Neuronal stem cell (in vitro differentiated cells): ENCODE measurements around the gene TEKT2.

Source experiments
- DNase-seq: peaks from one replicate; pipeline ENCODE4 v3.0.0-alpha.2; 2013; ENCODE audit warnings: low spot score
- H2AFZ ChIP-seq: one replicate; pipeline ENCODE4 v1.6.1; 2013; ENCODE audit warnings: mild to moderate bottlenecking, low read length, inconsistent platforms
- H2AK5ac ChIP-seq: 2 replicates; pipeline ENCODE4 v1.6.1; 2013; ENCODE audit warnings: low read depth, mild to moderate bottlenecking, inconsistent platforms, low read length, moderate library complexity, mixed read lengths
- H2BK120ac ChIP-seq: 2 replicates; pipeline ENCODE4 v1.6.1; 2013; ENCODE audit warnings: low read depth, mild to moderate bottlenecking, inconsistent platforms, low read length, moderate library complexity, mixed read lengths
- H2BK12ac ChIP-seq: one replicate; pipeline ENCODE4 v1.6.1; 2013; ENCODE audit warnings: low read length, inconsistent platforms
- H2BK15ac ChIP-seq: 2 replicates; pipeline ENCODE4 v1.6.1; 2013; ENCODE audit warnings: mild to moderate bottlenecking, low read length, inconsistent platforms, mixed read lengths
- H2BK5ac ChIP-seq: one replicate; pipeline ENCODE4 v1.6.1; 2013; ENCODE audit warnings: inconsistent platforms, mild to moderate bottlenecking, low read length, moderate library complexity
- H3K14ac ChIP-seq: one replicate; pipeline ENCODE4 v1.6.1; 2013; ENCODE audit warnings: low read length, inconsistent platforms
- H3K18ac ChIP-seq: 2 replicates; pipeline ENCODE4 v1.6.1; 2013; ENCODE audit warnings: low read length, inconsistent platforms
- H3K23ac ChIP-seq: 2 replicates; pipeline ENCODE4 v1.6.1; 2013; ENCODE audit warnings: low read depth, mild to moderate bottlenecking, mixed read lengths, low read length, inconsistent platforms; ENCODE audit not compliant: poor library complexity
- H3K27ac ChIP-seq: replicated peaks from 3 replicates; pipeline ENCODE4 v1.5.1; 2013; ENCODE audit warnings: low read length, inconsistent platforms
- H3K27me3 ChIP-seq, 3 experiments: 2 replicates each; pipeline ENCODE4 v1.6.1; 2013; ENCODE audit warnings: low read length in 3 of 3, mild to moderate bottlenecking in 2 of 3, inconsistent platforms in 1 of 3, low read depth in 1 of 3, mixed read lengths in 1 of 3, moderate library complexity in 1 of 3; ENCODE audit not compliant: control insufficient read depth in 3 of 3, insufficient read depth in 3 of 3
- H3K36me3 ChIP-seq, 2 donors: replicated peaks in 1 of 2; 2 replicates each; pipeline ENCODE4 v1.6.1; 2013; ENCODE audit warnings: low read length in 2 of 2; ENCODE audit not compliant: control insufficient read depth in 2 of 2, insufficient read depth in 2 of 2
- H3K4ac ChIP-seq: 2 replicates; pipeline ENCODE4 v1.6.1; 2013; ENCODE audit warnings: inconsistent platforms, mild to moderate bottlenecking, low read length, moderate library complexity
- H3K4me1 ChIP-seq, 2 donors: 1 replicate in 1 of 2; 2 replicates in 1 of 2; pipeline ENCODE4 v1.6.1; 2013; ENCODE audit warnings: low read length in 2 of 2, low read depth in 1 of 2; ENCODE audit not compliant: control insufficient read depth in 2 of 2, insufficient read depth in 1 of 2
- H3K4me2 ChIP-seq: one replicate; pipeline ENCODE4 v1.6.1; 2013; ENCODE audit warnings: mild to moderate bottlenecking, low read length, inconsistent platforms; ENCODE audit not compliant: insufficient read depth, poor library complexity, severe bottlenecking
- H3K4me3 ChIP-seq, 2 donors: 2 replicates each; pipeline ENCODE4 v1.5.1; 2013; ENCODE audit warnings: low read length in 2 of 2, mild to moderate bottlenecking in 2 of 2, inconsistent platforms in 1 of 2, moderate library complexity in 1 of 2
- H3K79me1 ChIP-seq: one replicate; pipeline ENCODE4 v1.6.1; 2013; ENCODE audit warnings: low read depth, mild to moderate bottlenecking, inconsistent platforms, low read length, moderate library complexity
- H3K9ac ChIP-seq: one replicate; pipeline ENCODE4 v1.6.1; 2013; ENCODE audit warnings: mild to moderate bottlenecking, low read depth, low read length, inconsistent platforms; ENCODE audit not compliant: poor library complexity
- H3K9me3 ChIP-seq, 2 donors: replicated peaks in 1 of 2; 2 replicates each; pipeline versions ENCODE3 to v1.6.1; 2013; ENCODE audit warnings: low read length in 2 of 2, mild to moderate bottlenecking in 2 of 2, inconsistent platforms in 1 of 2, low read depth in 1 of 2, mixed read lengths in 1 of 2, moderate library complexity in 1 of 2; ENCODE audit not compliant: control insufficient read depth in 2 of 2, insufficient read depth in 1 of 2
- H4K8ac ChIP-seq: one replicate; pipeline ENCODE4 v1.6.1; 2013; ENCODE audit warnings: low read depth, mild to moderate bottlenecking, inconsistent platforms, low read length, moderate library complexity
- H4K91ac ChIP-seq: one replicate; pipeline ENCODE4 v1.6.1; 2013; ENCODE audit warnings: low read length, low read depth, mild to moderate bottlenecking, inconsistent platforms; ENCODE audit not compliant: poor library complexity
- WGBS, 2 donors: extraction: QIAGEN DNeasy Blood & Tissue Kit; methylation state at CpG; one replicate each; pipeline ENCODE4 v1.1.7; 2013; ENCODE audit warnings: missing lambda C conversion rate in 2 of 2, mixed read lengths in 1 of 2; ENCODE audit not compliant: insufficient read length in 2 of 2, insufficient replicate concordance in 1 of 2; ENCODE audit errors: extremely low coverage in 2 of 2; 5-methylcytosine and 5-hydroxymethylcytosine counted together

Gene TEKT2

DNA sequence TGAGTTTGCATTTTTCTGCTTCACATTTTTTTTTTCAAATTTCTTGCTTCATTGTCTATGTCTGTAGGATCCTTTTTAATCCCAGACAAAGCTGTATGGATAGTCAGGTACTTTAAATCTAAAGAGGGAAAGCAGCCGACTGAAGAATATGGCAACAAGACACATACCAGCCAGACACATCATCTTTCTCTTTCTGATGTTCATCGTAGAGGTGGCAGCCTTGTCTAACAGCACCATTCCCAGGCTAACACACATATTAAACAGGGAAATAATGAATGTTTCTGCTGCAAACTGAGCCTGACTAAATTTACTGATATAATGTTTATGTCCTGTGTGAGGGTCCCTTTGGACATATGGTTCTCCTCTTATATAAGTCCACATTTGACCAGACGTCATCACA, 3.7 kb upstream of the TEKT2 start:
- no CpG with 5 or more reads among the region's 3 CpGs for WGBS, 2 donors
- Histone ChIP-seq H3K23ac (no peak overlapping the region), H3K27ac (no peak overlapping the region), H3K4me2 (no peak overlapping the region), H3K4me3 (no peak overlapping the region), H2AK5ac (no peak overlapping the region), H3K14ac (no peak overlapping the region), H4K91ac (no peak overlapping the region), H3K18ac (no peak overlapping the region), H2BK12ac (no peak overlapping the region), H3K9me3 (no peaks in the 10 kb centered on the region), H2BK5ac (no peak overlapping the region), H3K4me1 (peaks cover 5 to 7% of the 10 kb centered on the region in 2 donors), H2BK15ac (no peak overlapping the region), H3K79me1 (no peaks in the 10 kb centered on the region), H2BK120ac (no peak overlapping the region), H3K4ac (no peak overlapping the region), H3K27me3 (no peaks in the 10 kb centered on the region), H4K8ac (no peak overlapping the region), H3K36me3 (no peaks in the 10 kb centered on the region), H3K9ac (no peak overlapping the region), H2AFZ (no peak overlapping the region)
- no peak for DNase-seq

DNA sequence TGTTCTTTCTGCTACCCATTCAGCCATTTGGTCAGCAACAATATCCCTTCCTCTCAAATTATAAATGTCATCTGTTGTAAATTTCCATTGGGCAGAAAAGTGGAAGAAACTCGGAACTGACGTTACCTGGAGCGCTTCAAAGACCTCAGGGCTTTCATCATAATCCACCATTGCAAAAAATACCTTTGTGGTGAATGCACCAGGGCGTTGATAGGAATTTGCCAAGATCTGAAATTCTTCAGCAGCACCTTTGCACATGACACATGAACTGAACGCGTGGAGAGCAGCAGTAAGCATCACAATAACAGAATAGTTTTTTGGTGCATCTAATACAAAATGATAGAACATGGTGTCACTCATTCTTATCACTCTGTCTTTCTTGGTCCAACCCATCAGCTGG, 3.1 kb upstream of the TEKT2 start:
- Histone ChIP-seq H3K9ac (no peak overlapping the region), H2AK5ac (no peak overlapping the region), H2BK15ac (no peak overlapping the region), H2BK12ac (no peak overlapping the region), H2AFZ (no peak overlapping the region), H3K4me2 (no peak overlapping the region), H3K14ac (no peak overlapping the region), H3K36me3 (no peaks in the 10 kb centered on the region), H4K91ac (no peak overlapping the region), H3K18ac (no peak overlapping the region), H3K4ac (no peak overlapping the region), H4K8ac (no peak overlapping the region), H3K4me3 (no peak overlapping the region), H2BK120ac (no peak overlapping the region), H3K27ac (no peak overlapping the region), H3K4me1 (peaks cover 5 to 7% of the 10 kb centered on the region in 2 donors), H3K9me3 (no peaks in the 10 kb centered on the region), H3K79me1 (no peaks in the 10 kb centered on the region), H2BK5ac (no peak overlapping the region), H3K23ac (no peak overlapping the region), H3K27me3 (no peaks in the 10 kb centered on the region)
- WGBS, 2 donors, result no CpG with 5 or more reads among the region's 6 CpGs
- no peak for DNase-seq

DNA sequence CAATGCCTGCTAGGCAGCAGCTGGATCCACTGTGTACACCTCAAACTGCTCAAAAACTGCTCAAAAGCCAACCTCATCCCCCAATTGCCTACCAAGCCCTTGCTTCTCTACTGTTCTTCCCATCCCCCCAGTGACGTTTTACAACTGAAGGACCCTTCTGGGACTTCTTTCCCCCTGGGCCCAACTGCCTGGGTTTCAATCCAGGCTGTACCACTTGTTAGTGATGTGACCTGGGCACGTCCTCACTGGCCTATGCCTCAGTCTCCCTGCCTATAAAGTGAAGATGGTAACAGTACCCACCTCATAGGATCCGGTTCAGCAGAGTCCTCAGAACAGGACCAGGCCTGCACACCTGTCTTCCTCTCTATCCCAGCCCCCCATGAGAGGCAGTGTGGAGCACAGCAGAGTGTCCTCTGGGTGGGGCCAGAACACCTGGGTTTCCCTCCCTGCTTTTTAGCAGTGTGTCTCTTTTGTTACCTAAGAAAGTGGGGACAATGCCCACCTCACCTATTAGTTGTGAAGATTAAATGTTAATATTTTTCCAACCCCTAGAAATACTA, 1.9 kb upstream of the TEKT2 start:
- Histone ChIP-seq H4K91ac (no peak overlapping the region), H3K23ac (no peak overlapping the region), H2BK5ac (no peak overlapping the region), H4K8ac (no peak overlapping the region), H3K27me3 (no peaks in the 10 kb centered on the region), H3K27ac (no peak overlapping the region), H3K18ac (no peak overlapping the region), H3K4ac (no peak overlapping the region), H3K4me2 (no peak overlapping the region), H3K14ac (no peak overlapping the region), H3K9me3 (no peaks in the 10 kb centered on the region), H3K4me3 (no peak overlapping the region), H3K9ac (no peak overlapping the region), H2AK5ac (no peak overlapping the region), H3K36me3 (peaks cover 5 to 6% of the 10 kb centered on the region in 2 donors), H2BK12ac (no peak overlapping the region), H2BK120ac (no peak overlapping the region), H2BK15ac (no peak overlapping the region), H3K79me1 (peaks cover 3% of the 10 kb centered on the region), H3K4me1 (peaks cover 5 to 7% of the 10 kb centered on the region in 2 donors), H2AFZ (no peak overlapping the region)
- WGBS, 2 donors, result no CpG with 5 or more reads among the region's 3 CpGs
- DNase-seq, result no peak

DNA sequence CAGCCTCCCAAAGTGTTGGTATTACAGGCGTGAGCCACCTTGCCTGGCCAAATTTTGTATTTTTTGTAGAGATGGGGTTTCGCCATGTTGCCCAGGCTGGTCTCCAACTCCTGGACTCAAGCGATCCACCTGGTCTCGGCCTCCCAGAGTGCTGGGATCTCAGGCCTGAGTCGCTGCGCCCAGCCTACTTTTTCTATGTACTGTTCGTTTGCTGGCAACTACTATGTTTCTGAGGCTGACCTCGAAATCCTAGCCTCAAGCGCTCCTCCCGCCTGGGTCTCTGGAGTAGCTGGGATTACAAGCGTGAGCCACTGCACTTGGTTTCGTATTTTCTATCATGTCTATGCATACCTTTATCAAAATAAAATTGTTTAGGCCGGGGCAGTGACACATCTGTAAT, 675 bp upstream of the TEKT2 start:
- H3K4me3 ChIP-seq, result peak overlapping the region in 1 of 2 donors; percentile 54
- H3K9me3 ChIP-seq, result no peaks in the 10 kb centered on the region

More for the DNA sequence above, 675 bp upstream of the TEKT2 start:
- peak overlapping the region; percentile 94 for H2AFZ ChIP-seq
- H4K8ac ChIP-seq, result no peak overlapping the region
- no peak overlapping the region for H3K27ac ChIP-seq
- no peak overlapping the region for H3K14ac ChIP-seq
- peak overlapping the region; percentile 81 for H2BK15ac ChIP-seq
- H2BK5ac ChIP-seq, result peak overlapping the region; percentile 44
- H2AK5ac ChIP-seq, result no peak overlapping the region
- no peak overlapping the region for H3K18ac ChIP-seq
- H3K36me3 ChIP-seq, result peaks cover 13 to 15% of the 10 kb centered on the region in 2 donors
- H3K27me3 ChIP-seq, result no peaks in the 10 kb centered on the region
- no CpG with 5 or more reads among the region's 13 CpGs for WGBS, 2 donors
- no peak overlapping the region for H4K91ac ChIP-seq
- no peak overlapping the region for H2BK120ac ChIP-seq
- no peak overlapping the region for H2BK12ac ChIP-seq
- H3K9ac ChIP-seq, result no peak overlapping the region
- H3K79me1 ChIP-seq, result peaks cover 5% of the 10 kb centered on the region
- H3K4me2 ChIP-seq, result no peak overlapping the region
- H3K4ac ChIP-seq, result no peak overlapping the region
- H3K23ac ChIP-seq, result no peak overlapping the region
- DNase-seq, result no peak
- H3K4me1 ChIP-seq, result peaks cover 6 to 8% of the 10 kb centered on the region in 2 donors
